Testis (tissue), 3 donors: Measurements from ENCODE around the gene HDHD5. TPM values are rescaled to one million over a fixed set of nuclear protein-coding genes. Genes with fewer than 3 reads are reported as not detected.

ENCODE experiments used
- DNase-seq: peaks from one replicate; pipeline ENCODE4 v3.0.0-alpha.2; 2019
- H3K27ac ChIP-seq, 2 donors: fragments of 200-600 bp; sonication (generic); one replicate each; pipeline ENCODE4 v1.5.1; 2019
- H3K27me3 ChIP-seq: fragments of 200-600 bp; sonication (generic); one replicate; pipeline ENCODE4 v1.5.1; 2019
- H3K36me3 ChIP-seq: fragments of 200-600 bp; sonication (generic); one replicate; pipeline ENCODE4 v1.5.1; 2017; ENCODE audit warnings: low read depth; ENCODE audit errors: missing control alignments
- H3K4me1 ChIP-seq: fragments of 200-600 bp; sonication (generic); one replicate; pipeline ENCODE4 v1.5.1; 2019
- H3K4me3 ChIP-seq, 2 donors: fragments of 200-600 bp; sonication (generic); one replicate each; pipeline ENCODE4 v1.5.1; 2017 to 2019
- H3K9me3 ChIP-seq: fragments of 200-600 bp; sonication (generic); one replicate; pipeline ENCODE4 v1.5.1; 2017
- POLR2A ChIP-seq: fragments of 450-650 bp; IDR thresholded peaks from one replicate; pipeline ENCODE4 v1.6.1; 2017; ENCODE audit warnings: antibody characterized with exemption, mild to moderate bottlenecking, moderate library complexity
- WGBS, 2 donors: methylation state at CpG; one replicate each; pipeline ENCODE4 v1.1.5; 2018; 5-methylcytosine and 5-hydroxymethylcytosine counted together
- intact Hi-C: fragments of 100-400 bp; cut with DNase I; formaldehyde crosslinking; loops from one replicate; pipeline ENCODE4 v1.15.1; 2023; ENCODE audit warnings: low total_unique reads
- polyA plus RNA-seq: library from polyadenylated mRNA; stranded (reverse); fragments of 350-450 nt; fragmentation: Illumina TruSeq; extraction: RNeasy Lipid Tissue Mini Kit (QIAGEN cat#74804); gene quantifications from one replicate; pipeline ENCODE4 v1.2.3, GENCODE V29; 2014; ENCODE audit warnings: low read depth, low replicate concordance; ENCODE audit not compliant: insufficient read depth
- total RNA-seq, 2 donors: library from RNA; depleted of rRNA; stranded (reverse); fragments of >200 nt; gene quantifications; one replicate each; pipeline ENCODE4 v1.2.3, GENCODE V29; 2016
- TF ChIP-seq, protein P1 (sequence below), 3 experiments: fragments of 450-650 bp in 2 of 3; fragments of 200-600 bp in 1 of 3; sonication (generic) in 1 of 3; IDR thresholded peaks; one replicate each; pipeline ENCODE4 v1.5.1; 2016 to 2019; ENCODE audit warnings: antibody characterized with exemption in 3 of 3, mild to moderate bottlenecking in 2 of 3, moderate library complexity in 1 of 3

Gene HDHD5
- total and polyA plus RNA-seq, 3 donors from 2014 or later = 34.0 to 46.3 (median 41.5) TPM

DNA sequence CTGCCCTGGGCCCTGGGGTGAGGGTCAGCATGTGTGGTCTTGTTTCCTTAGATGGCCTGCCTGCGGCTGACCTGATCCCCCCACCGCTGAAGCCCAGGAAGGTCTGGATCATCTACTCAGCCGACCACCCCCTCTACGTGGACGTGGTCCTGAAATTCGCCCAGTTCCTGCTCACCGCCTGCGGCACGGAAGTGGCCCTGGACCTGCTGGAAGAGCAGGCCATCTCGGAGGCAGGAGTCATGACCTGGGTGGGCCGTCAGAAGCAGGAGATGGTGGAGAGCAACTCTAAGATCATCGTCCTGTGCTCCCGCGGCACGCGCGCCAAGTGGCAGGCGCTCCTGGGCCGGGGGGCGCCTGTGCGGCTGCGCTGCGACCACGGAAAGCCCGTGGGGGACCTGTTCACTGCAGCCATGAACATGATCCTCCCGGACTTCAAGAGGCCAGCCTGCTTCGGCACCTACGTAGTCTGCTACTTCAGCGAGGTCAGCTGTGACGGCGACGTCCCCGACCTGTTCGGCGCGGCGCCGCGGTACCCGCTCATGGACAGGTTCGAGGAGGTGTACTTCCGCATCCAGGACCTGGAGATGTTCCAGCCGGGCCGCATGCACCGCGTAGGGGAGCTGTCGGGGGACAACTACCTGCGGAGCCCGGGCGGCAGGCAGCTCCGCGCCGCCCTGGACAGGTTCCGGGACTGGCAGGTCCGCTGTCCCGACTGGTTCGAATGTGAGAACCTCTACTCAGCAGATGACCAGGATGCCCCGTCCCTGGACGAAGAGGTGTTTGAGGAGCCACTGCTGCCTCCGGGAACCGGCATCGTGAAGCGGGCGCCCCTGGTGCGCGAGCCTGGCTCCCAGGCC, 50.6 kb downstream of the HDHD5 start:
- no peaks in the 10 kb centered on the region for H3K4me1 ChIP-seq
- no peaks in the 10 kb centered on the region for H3K27me3 ChIP-seq
- no peaks in the 10 kb centered on the region for H3K36me3 ChIP-seq
- TF ChIP-seq POLR2A = no peak
- TF ChIP-seq, protein P1, sequence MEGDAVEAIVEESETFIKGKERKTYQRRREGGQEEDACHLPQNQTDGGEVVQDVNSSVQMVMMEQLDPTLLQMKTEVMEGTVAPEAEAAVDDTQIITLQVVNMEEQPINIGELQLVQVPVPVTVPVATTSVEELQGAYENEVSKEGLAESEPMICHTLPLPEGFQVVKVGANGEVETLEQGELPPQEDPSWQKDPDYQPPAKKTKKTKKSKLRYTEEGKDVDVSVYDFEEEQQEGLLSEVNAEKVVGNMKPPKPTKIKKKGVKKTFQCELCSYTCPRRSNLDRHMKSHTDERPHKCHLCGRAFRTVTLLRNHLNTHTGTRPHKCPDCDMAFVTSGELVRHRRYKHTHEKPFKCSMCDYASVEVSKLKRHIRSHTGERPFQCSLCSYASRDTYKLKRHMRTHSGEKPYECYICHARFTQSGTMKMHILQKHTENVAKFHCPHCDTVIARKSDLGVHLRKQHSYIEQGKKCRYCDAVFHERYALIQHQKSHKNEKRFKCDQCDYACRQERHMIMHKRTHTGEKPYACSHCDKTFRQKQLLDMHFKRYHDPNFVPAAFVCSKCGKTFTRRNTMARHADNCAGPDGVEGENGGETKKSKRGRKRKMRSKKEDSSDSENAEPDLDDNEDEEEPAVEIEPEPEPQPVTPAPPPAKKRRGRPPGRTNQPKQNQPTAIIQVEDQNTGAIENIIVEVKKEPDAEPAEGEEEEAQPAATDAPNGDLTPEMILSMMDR (IDR thresholded peaks at IDR 0.05) = no peak
- no peak overlapping the region for H3K27ac ChIP-seq
- H3K9me3 ChIP-seq = no peaks in the 10 kb centered on the region
- no peak for DNase-seq
- peak overlapping the region; percentile 18 to 34 for H3K4me3 ChIP-seq
- 86 to 88% methylated on average over 8 to 66 of the region's 66 CpGs for WGBS, 2 donors
- intact Hi-C loops = no loop called here

DNA sequence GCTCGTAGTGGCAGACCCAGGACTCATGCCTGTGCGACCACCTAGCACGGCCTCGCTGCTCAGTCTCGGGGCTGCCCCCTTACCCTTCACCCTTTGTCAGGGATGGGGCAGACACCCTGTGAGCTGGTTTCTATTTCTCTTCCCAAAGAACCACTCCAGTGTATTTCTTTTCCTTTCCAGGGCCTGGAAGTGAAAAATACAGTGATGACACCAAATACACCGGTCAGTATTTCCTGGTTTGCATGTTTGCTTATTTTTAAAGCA, 51.6 kb downstream of the HDHD5 start:
- Histone ChIP-seq H3K4me1 (no peaks in the 10 kb centered on the region), H3K27ac (no peak overlapping the region), H3K36me3 (no peaks in the 10 kb centered on the region), H3K9me3 (no peaks in the 10 kb centered on the region), H3K4me3 (no peak overlapping the region), H3K27me3 (no peaks in the 10 kb centered on the region)
- intact Hi-C loops = no loop called here
- 89 to 93% methylated on average over 6 of the region's 6 CpGs for WGBS, 2 donors
- TF ChIP-seq, protein P1 (IDR thresholded peaks at IDR 0.05) = no peak
- TF ChIP-seq POLR2A = no peak
- DNase-seq = no peak

DNA sequence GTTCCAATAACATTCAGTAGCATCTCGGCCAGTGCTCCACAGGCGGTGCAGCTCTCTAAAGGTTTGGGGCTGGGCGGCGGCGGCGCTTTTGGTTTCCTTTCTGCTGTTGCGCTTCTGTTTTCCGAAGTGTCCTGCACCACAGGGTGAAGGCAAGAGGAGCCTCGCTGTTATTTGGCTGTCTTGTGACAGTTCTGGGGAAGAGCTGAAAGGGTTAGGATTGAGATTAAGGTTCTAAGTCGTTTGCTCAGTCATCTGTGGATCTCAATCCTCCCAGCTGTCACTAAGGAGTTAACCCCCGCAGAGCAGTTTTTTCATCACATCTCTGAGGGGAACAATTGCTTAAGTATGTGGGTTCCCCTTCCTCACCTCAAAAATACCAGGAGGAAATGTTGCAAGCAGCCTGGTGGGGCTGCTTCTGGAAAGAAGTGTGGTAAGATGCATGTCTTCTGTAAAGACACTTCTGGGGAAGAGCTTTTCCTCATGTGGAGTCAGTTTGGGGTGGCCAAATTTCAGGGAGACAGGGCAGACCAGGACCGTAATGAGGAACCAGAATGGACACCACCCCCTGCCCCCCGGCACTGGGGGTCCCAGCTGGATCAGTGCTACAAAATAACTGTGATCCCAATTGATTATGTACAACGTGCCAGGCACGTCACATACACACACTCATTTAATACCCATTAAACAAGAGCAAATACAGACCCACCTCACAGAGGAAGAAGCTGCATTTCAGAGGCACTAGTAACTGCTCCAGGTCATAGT, 52.1 kb downstream of the HDHD5 start:
- TF ChIP-seq, protein P1 (IDR thresholded peaks at IDR 0.05) = no peak
- TF ChIP-seq POLR2A = no peak
- no peak for DNase-seq
- WGBS, 2 donors = 75 to 83% methylated on average over 13 to 15 of the region's 15 CpGs
- Histone ChIP-seq H3K27ac (no peak overlapping the region), H3K4me1 (no peaks in the 10 kb centered on the region), H3K4me3 (no peak overlapping the region), H3K27me3 (no peaks in the 10 kb centered on the region), H3K9me3 (no peaks in the 10 kb centered on the region), H3K36me3 (no peaks in the 10 kb centered on the region)
- intact Hi-C loops = no loop called here

GRCh38 chr22:17106161-17106784, 52.8 kb downstream of the HDHD5 start:
- H3K36me3 ChIP-seq = no peaks in the 10 kb centered on the region
- 73 to 86% methylated on average over 12 of the region's 12 CpGs for WGBS, 2 donors

More at GRCh38 chr22:17106161-17106784, 52.8 kb downstream of the HDHD5 start:
- no peaks in the 10 kb centered on the region for H3K4me1 ChIP-seq
- no peak overlapping the region for H3K27ac ChIP-seq
- intact Hi-C loops = no loop called here
- no peaks in the 10 kb centered on the region for H3K9me3 ChIP-seq
- no peak for DNase-seq
- no peak overlapping the region for H3K4me3 ChIP-seq
- no peaks in the 10 kb centered on the region for H3K27me3 ChIP-seq
- TF ChIP-seq, protein P1 (IDR thresholded peaks at IDR 0.05) = no peak
- no peak for TF ChIP-seq POLR2A
